Lower leg skin (tissue), 3 donors: Measurements from ENCODE around the gene HMX2.

Source experiments
- CTCF ChIP-seq, 3 donors: fragments of 450-650 bp; IDR thresholded peaks; one replicate each; pipeline ENCODE4 v1.5.1; 2016; ENCODE audit warnings: antibody characterized with exemption in 3 of 3, mild to moderate bottlenecking in 3 of 3, moderate library complexity in 2 of 3
- POLR2A ChIP-seq, 2 donors: fragments of 450-650 bp; IDR thresholded peaks; one replicate each; pipeline ENCODE4 v1.6.1; 2016 to 2017; ENCODE audit warnings: antibody characterized with exemption in 2 of 2, mild to moderate bottlenecking in 1 of 2, moderate library complexity in 1 of 2

GRCh38 chr10:123194056-123194455, 46.1 kb downstream of the HMX2 start:
- TF ChIP-seq CTCF (IDR thresholded peaks at IDR 0.05) (no peak), POLR2A (IDR thresholded peaks at IDR 0.05) (no peak)
